Omental fat pad (tissue), 4 donors: Measurements from ENCODE around the gene TREML1. TPM values are rescaled to one million over a fixed set of nuclear protein-coding genes. Genes with fewer than 3 reads are reported as not detected.

ENCODE experiments used
- ATAC-seq: fragments of 150-250 bp; one replicate; pipeline ENCODE4 v1.9.1; 2016; ENCODE audit warnings: mild to moderate bottlenecking, moderate library complexity; ENCODE audit not compliant: low FRiP score
- DNase-seq: peaks from one replicate; pipeline ENCODE4 v3.0.0-alpha.2; 2019; ENCODE audit warnings: low spot score
- total RNA-seq, 4 donors: library from RNA; depleted of rRNA; stranded (reverse); fragments of >200 nt; gene quantifications; one replicate each; pipeline ENCODE4 v1.1.0, GENCODE V29; 2016
- TF ChIP-seq, protein P1 (sequence below), 3 donors: fragments of 450-650 bp; IDR thresholded peaks; one replicate each; pipeline ENCODE4 v1.5.1; 2016 to 2017; ENCODE audit warnings: antibody characterized with exemption in 3 of 3, mild to moderate bottlenecking in 3 of 3, moderate library complexity in 2 of 3

The TREML1 gene
- total RNA-seq, 4 donors from 2014 or later, result 0.56 to 5.3 TPM; not detected in 2

DNA sequence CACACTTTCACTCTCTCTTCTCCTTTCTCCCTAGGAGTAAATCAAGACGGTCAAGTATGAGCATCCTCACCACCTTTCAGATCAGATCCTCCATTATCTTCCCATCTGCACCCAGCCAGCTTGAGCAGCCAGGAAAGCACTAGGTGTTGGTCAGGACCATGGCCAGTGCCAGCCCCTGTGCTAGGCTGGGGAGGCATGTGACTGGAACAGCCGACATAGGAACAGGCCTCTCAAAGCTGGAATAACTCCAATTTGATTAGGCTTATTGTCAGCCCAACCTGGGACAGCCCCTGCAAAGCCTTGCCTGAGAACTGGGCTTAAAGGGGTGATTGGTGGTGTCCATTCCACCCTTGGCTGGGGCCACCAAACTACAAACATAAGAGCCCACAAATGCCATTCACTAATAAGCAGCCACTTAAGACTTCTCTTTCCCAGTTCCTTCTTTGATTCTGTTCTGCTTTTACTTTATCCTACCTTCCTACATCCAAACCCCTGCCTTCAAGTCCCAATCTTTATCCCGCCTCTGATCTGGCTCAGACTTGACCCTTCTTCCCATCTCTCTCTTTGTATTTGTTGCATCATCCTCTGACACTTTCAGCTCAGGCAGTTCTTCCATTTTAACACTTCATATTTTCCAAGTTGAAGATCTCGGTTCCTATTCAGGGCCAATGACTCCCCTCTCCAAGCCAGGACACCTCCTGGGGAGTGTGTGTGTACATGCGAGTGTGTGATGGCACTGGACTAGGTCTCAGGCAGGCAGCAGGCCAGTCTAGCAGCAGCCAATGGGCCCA, 13.2 kb upstream of the TREML1 start:
- TF ChIP-seq, protein P1, sequence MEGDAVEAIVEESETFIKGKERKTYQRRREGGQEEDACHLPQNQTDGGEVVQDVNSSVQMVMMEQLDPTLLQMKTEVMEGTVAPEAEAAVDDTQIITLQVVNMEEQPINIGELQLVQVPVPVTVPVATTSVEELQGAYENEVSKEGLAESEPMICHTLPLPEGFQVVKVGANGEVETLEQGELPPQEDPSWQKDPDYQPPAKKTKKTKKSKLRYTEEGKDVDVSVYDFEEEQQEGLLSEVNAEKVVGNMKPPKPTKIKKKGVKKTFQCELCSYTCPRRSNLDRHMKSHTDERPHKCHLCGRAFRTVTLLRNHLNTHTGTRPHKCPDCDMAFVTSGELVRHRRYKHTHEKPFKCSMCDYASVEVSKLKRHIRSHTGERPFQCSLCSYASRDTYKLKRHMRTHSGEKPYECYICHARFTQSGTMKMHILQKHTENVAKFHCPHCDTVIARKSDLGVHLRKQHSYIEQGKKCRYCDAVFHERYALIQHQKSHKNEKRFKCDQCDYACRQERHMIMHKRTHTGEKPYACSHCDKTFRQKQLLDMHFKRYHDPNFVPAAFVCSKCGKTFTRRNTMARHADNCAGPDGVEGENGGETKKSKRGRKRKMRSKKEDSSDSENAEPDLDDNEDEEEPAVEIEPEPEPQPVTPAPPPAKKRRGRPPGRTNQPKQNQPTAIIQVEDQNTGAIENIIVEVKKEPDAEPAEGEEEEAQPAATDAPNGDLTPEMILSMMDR (IDR thresholded peaks at IDR 0.05), result no peak
- DNase-seq (no peak), ATAC-seq (no peak)

DNA sequence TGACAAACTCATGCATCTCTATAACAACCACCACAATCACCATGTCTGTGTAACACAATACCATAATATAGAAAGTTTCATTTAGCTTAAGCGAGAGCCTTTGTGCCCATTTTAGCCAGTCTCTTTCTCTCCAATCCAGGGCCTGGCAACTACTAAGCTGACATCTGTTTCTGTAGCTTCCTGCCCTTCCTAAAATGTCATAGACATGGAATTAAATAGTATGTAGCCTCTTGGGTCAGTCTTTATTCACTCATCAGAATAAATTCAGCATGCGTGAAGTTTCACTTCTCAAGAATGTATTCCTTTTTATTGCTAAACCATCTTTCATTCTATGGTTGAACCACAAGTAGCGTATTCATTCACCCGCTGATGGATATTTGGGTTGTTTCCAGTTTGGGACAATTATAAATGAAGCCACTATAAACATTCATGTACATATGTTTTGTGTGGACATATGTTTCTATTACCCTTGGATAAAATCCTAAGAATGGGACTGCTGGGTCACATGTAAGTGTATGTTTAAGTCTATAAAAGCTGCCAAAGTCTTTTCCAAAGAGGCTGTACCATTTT, 10.5 kb upstream of the TREML1 start:
- TF ChIP-seq, protein P1 (IDR thresholded peaks at IDR 0.05), result no peak
- ATAC-seq (no peak), DNase-seq (no peak)

- TF ChIP-seq, protein P1 (IDR thresholded peaks at IDR 0.05), result no peak
- no peak for DNase-seq
- ATAC-seq, result no peak
These were observed 9.2 kb upstream of the TREML1 start for GRCh38 chr6:41163419-41163717.

DNA sequence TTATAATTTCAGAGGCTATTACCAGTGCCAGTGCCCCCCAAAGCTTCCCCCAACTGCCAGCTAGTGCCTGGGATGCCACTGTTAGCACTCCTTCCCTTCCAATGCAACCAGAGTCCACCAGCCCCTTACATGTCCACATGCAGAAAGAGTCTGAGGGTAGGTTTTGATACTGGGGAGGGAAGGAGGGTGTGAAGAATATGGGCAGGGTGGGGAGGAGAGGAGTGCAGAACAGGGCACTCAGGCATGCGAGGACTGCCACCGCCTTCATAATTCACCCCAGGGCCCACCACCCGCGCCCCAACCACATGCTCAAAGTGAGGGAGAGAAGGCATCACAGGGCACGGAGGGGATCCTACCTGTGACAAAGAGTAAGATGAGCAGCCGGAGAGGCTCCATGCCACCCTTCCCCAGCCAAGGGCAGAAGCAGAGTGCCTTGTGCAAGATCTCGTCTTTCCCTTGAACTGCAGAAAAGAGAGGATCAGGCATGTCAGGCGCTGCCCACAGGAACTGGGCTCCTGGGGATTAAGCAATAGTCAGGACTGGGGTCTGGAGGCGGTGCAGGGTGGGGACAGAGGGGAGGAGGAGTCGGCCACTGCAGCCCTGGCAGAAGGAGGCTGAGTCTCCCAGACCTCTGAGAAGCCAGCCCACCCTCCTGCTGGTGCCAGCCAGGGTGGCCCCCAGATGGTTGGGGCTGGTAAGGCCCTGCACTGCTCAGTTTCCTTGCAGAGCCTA, 8.7 kb upstream of the TREML1 start, which contains the start of gene TREM2:
TREM2 (minus strand) TSS at position 430 of the 732 bp plus-strand sequence; CDS start at position 396, 34 bp downstream.
- TF ChIP-seq, protein P1 (IDR thresholded peaks at IDR 0.05), result no peak
- DNase-seq, result no peak
- ATAC-seq, result peak; percentile 37

- TF ChIP-seq, protein P1 (IDR thresholded peaks at IDR 0.05), result no peak
- ATAC-seq (no peak), DNase-seq (no peak)
These were observed 7.9 kb upstream of the TREML1 start for GRCh38 chr6:41161851-41162552.

GRCh38 chr6:41161380-41161779, 7.2 kb upstream of the TREML1 start:
- no peak for DNase-seq
- TF ChIP-seq, protein P1 (IDR thresholded peaks at IDR 0.05), result no peak
- ATAC-seq, result no peak
